PC-3 (cell line): Measurements from ENCODE around the gene HOPX. TPM values are rescaled to one million over a fixed set of nuclear protein-coding genes. Genes with fewer than 3 reads are reported as not detected.

Source experiments
- ATAC-seq: fragments of 200-7000 bp; cut with Tn5 transposase; 2 replicates; pipeline ENCODE4 v1.9.1; 2020; ENCODE audit warnings: mild to moderate bottlenecking, moderate library complexity
- BruUV-seq: library from RNA; stranded (reverse); fragments of 400-500 nt; replicated peaks from 2 replicates; lab custom pipeline; 2021; lab: Mats Ljungman, UMichigan
- CTCF ChIA-PET: fragments of 300-600 bp; sonication (Branson Sonifier 250); formaldehyde crosslinking; loops from one replicate; lab custom pipeline; 2022; ENCODE audit warnings: antibody characterized with exemption; lab: Charles Lee
- POLR2A ChIA-PET: fragments of 300-600 bp; sonication (Branson Sonifier 250); formaldehyde crosslinking; loops from one replicate; lab custom pipeline; 2022; ENCODE audit warnings: antibody characterized with exemption; ENCODE audit not compliant: unreplicated experiment; lab: Charles Lee
- DNase-seq: peaks from one replicate; pipeline ENCODE4 v3.0.0-alpha.2; 2015
- H2AFZ ChIP-seq: fragments of 300-600 bp; sonication (generic); 2 replicates; pipeline ENCODE4 v1.6.0; 2016; ENCODE audit warnings: antibody characterized with exemption, low read length
- H3F3A ChIP-seq: fragments of 300-600 bp; sonication (generic); one replicate; pipeline ENCODE4 v1.6.0; 2017; ENCODE audit warnings: antibody characterized with exemption, low read length, control low read depth, mild to moderate bottlenecking; ENCODE audit not compliant: unreplicated experiment
- H3K27ac ChIP-seq: fragments of 300-600 bp; sonication (generic); 2 replicates; pipeline ENCODE4 v1.5.1; 2016; ENCODE audit warnings: mild to moderate bottlenecking, low read length
- H3K27me3 ChIP-seq: fragments of 300-600 bp; sonication (generic); 2 replicates; pipeline ENCODE4 v1.6.1; 2016; ENCODE audit warnings: low read length, mixed read lengths
- H3K36me3 ChIP-seq: fragments of 300-600 bp; sonication (generic); 2 replicates; pipeline ENCODE4 v1.6.1; 2016; ENCODE audit warnings: low read depth, mixed run types, low read length, mixed read lengths
- H3K4me1 ChIP-seq: fragments of 300-600 bp; sonication (generic); 2 replicates; pipeline ENCODE4 v1.5.1; 2016; ENCODE audit warnings: low read length; ENCODE audit not compliant: insufficient read depth
- H3K4me2 ChIP-seq: fragments of 300-600 bp; sonication (generic); 2 replicates; pipeline ENCODE4 v1.6.0; 2016; ENCODE audit warnings: low read length
- H3K4me3 ChIP-seq: fragments of 300-600 bp; sonication (generic); 2 replicates; pipeline ENCODE4 v1.5.1; 2016; ENCODE audit warnings: mild to moderate bottlenecking, low read length, mixed read lengths
- H3K79me2 ChIP-seq: fragments of 300-600 bp; sonication (generic); 2 replicates; pipeline ENCODE4 v1.6.1; 2017; ENCODE audit warnings: low read length, mixed read lengths
- H3K9ac ChIP-seq: fragments of 300-600 bp; sonication (generic); 2 replicates; pipeline ENCODE4 v1.6.0; 2016; ENCODE audit warnings: mild to moderate bottlenecking, low read length
- H3K9me2 ChIP-seq: fragments of 300-600 bp; sonication (generic); replicated peaks from 2 replicates; pipeline ENCODE4 v1.6.1; 2016; ENCODE audit warnings: mixed run types, low read length, mixed read lengths
- H3K9me3 ChIP-seq: fragments of 300-600 bp; sonication (generic); 2 replicates; pipeline ENCODE4 v1.6.1; 2016; ENCODE audit warnings: low read length, mixed read lengths
- H4K20me1 ChIP-seq: fragments of 300-600 bp; sonication (generic); 2 replicates; pipeline ENCODE4 v1.6.1; 2016; ENCODE audit warnings: low read length, mixed read lengths
- EZH2 ChIP-seq: fragments of 300-600 bp; sonication (generic); IDR thresholded peaks from one replicate; pipeline ENCODE4 v1.6.1; 2017; ENCODE audit warnings: antibody characterized with exemption, mild to moderate bottlenecking, low read length; ENCODE audit not compliant: unreplicated experiment
- EZH2phosphoT487 ChIP-seq: fragments of 300-600 bp; sonication (generic); IDR thresholded peaks from 2 replicates; pipeline ENCODE4 v1.6.1; 2018; ENCODE audit warnings: mild to moderate bottlenecking, antibody characterized with exemption, low read length, borderline replicate concordance
- intact Hi-C: fragments of 100-400 bp; cut with micrococcal nuclease; formaldehyde crosslinking; loops from 2 replicates; pipeline ENCODE4 v1.9.0; 2023
- total RNA-seq: library from RNA; depleted of rRNA; stranded (reverse); fragments of >200 nt; gene quantifications from 2 replicates; pipeline ENCODE4 v1.2.3, GENCODE V29; 2014
- TF ChIP-seq, protein P1 (sequence below): fragments of 300-600 bp; sonication (generic); conservative IDR thresholded peaks from 2 replicates; pipeline ENCODE4 v1.5.1; 2017; ENCODE audit warnings: antibody characterized with exemption, low read depth, mild to moderate bottlenecking, low read length

The HOPX gene
- total RNA-seq, 1 experiment from 2014 or later, result 0.87 TPM

DNA sequence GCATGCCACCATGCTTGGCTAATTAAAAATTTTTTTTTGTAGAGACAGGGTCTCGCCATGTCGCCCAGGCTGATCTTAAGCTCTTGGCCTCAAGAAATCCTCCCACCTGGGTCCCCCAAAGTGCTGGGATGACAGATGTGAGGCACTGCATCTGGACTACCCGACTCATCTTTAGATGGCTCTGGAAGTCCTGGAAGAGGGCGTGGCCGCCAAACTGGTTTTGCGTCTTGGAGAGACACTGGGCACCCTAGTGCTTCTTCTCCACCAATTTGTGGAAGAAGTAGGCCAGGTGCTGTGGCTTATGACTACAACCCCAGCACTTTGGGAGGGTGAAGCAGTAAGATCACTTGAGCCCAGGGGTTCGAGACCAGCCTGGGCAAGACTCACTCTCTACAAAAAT lies 47.6 kb downstream of the HOPX start:
- H3K27ac ChIP-seq, result no peak overlapping the region
- ATAC-seq (no peak), DNase-seq (peak; percentile 76)
- peaks cover 37% of the 10 kb centered on the region for H3K4me1 ChIP-seq
- intact Hi-C loops, result no loop called here
- no TSS peak for BruUV-seq
- ChIA-PET CTCF (no interaction called here), POLR2A (no interaction called here)
- H3K27me3 ChIP-seq, result no peaks in the 10 kb centered on the region
- no peak overlapping the region for H2AFZ ChIP-seq
- H3K9ac ChIP-seq, result no peak overlapping the region
- H3K4me3 ChIP-seq, result no peak overlapping the region
- no peaks in the 10 kb centered on the region for H3K36me3 ChIP-seq
- peaks cover 4% of the 10 kb centered on the region for H3F3A ChIP-seq
- H3K79me2 ChIP-seq, result no peaks in the 10 kb centered on the region
- H3K4me2 ChIP-seq, result no peak overlapping the region
- no peaks in the 10 kb centered on the region for H4K20me1 ChIP-seq
- TF ChIP-seq EZH2 (no peak), EZH2phosphoT487 (no peak)
- TF ChIP-seq, protein P1, sequence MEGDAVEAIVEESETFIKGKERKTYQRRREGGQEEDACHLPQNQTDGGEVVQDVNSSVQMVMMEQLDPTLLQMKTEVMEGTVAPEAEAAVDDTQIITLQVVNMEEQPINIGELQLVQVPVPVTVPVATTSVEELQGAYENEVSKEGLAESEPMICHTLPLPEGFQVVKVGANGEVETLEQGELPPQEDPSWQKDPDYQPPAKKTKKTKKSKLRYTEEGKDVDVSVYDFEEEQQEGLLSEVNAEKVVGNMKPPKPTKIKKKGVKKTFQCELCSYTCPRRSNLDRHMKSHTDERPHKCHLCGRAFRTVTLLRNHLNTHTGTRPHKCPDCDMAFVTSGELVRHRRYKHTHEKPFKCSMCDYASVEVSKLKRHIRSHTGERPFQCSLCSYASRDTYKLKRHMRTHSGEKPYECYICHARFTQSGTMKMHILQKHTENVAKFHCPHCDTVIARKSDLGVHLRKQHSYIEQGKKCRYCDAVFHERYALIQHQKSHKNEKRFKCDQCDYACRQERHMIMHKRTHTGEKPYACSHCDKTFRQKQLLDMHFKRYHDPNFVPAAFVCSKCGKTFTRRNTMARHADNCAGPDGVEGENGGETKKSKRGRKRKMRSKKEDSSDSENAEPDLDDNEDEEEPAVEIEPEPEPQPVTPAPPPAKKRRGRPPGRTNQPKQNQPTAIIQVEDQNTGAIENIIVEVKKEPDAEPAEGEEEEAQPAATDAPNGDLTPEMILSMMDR, result no peak
- H3K9me2 ChIP-seq, result no peaks in the 10 kb centered on the region
- no peaks in the 10 kb centered on the region for H3K9me3 ChIP-seq

GRCh38 chr4:56630876-56631666 lies 50.0 kb downstream of the HOPX start:
- Histone ChIP-seq H3K27me3 (no peaks in the 10 kb centered on the region), H3K4me2 (no peak overlapping the region), H4K20me1 (no peaks in the 10 kb centered on the region), H3K9me2 (no peaks in the 10 kb centered on the region), H3K36me3 (no peaks in the 10 kb centered on the region), H3K4me1 (peaks cover 21% of the 10 kb centered on the region), H3F3A (no peaks in the 10 kb centered on the region), H3K9me3 (no peaks in the 10 kb centered on the region), H3K9ac (no peak overlapping the region), H3K79me2 (no peaks in the 10 kb centered on the region), H3K4me3 (no peak overlapping the region), H2AFZ (no peak overlapping the region), H3K27ac (no peak overlapping the region)
- ChIA-PET CTCF (interaction anchor here (0.5 kb wide), 1 partner anchor 10 kb away, joined by 6 read pairs; no protein-coding TSS in a partner anchor), POLR2A (no interaction called here)
- TF ChIP-seq EZH2phosphoT487, result no peak
- no peak for TF ChIP-seq EZH2
- TF ChIP-seq, protein P1, result no peak
- intact Hi-C loops, result no loop called here
- no peak for DNase-seq
- no peak for ATAC-seq
- no TSS peak for BruUV-seq

DNA sequence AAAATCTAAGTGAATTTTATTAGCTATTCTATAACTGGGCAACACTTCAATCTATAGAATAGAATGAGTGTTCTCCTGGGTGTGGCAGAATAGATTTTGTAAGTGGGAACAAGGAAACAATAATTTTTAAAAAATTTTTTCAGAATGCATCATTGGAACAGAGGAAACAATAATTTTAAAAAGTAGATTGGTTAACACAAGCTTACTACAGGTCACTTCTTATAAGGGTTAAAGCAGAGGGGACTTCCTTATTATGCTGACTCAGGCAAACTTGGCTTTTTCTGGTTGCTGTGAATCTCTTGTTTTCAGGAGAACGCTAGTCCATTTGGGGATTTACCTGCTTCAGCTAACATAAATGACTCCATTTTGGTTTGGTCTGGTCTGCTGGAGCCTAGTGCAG lies 52.5 kb downstream of the HOPX start:
- POLR2A ChIA-PET, result interaction anchor here (0.6 kb wide), 1 partner anchor 241 kb away, joined by 4 read pairs; the partner anchor contains the start of gene AASDH
- CTCF ChIA-PET, result no interaction called here

More for the DNA sequence above, 52.5 kb downstream of the HOPX start:
- Histone ChIP-seq H2AFZ (no peak overlapping the region), H3K9ac (no peak overlapping the region), H3K27me3 (no peaks in the 10 kb centered on the region), H3K4me3 (no peak overlapping the region), H3K4me1 (peaks cover 16% of the 10 kb centered on the region), H3K27ac (no peak overlapping the region), H4K20me1 (no peaks in the 10 kb centered on the region), H3K4me2 (no peak overlapping the region), H3K9me2 (no peaks in the 10 kb centered on the region), H3K79me2 (no peaks in the 10 kb centered on the region), H3F3A (no peaks in the 10 kb centered on the region), H3K9me3 (0 out of 2 replicates have a peak, but pooled peaks cover 3% of the 10 kb centered on the region), H3K36me3 (no peaks in the 10 kb centered on the region)
- intact Hi-C loops, result no loop called here
- TF ChIP-seq EZH2phosphoT487 (no peak), EZH2 (no peak)
- TF ChIP-seq, protein P1, result no peak
- ATAC-seq (peak; percentile 67), DNase-seq (peak; percentile 42)
- BruUV-seq, result no TSS peak
